ENCODE data around the gene THTPA.
"Not testable (repeated sequence)": the region's sequence is repeated elsewhere in the genome, so short reads cannot be mapped to it uniquely, and the experiment has no call there.

DNA sequence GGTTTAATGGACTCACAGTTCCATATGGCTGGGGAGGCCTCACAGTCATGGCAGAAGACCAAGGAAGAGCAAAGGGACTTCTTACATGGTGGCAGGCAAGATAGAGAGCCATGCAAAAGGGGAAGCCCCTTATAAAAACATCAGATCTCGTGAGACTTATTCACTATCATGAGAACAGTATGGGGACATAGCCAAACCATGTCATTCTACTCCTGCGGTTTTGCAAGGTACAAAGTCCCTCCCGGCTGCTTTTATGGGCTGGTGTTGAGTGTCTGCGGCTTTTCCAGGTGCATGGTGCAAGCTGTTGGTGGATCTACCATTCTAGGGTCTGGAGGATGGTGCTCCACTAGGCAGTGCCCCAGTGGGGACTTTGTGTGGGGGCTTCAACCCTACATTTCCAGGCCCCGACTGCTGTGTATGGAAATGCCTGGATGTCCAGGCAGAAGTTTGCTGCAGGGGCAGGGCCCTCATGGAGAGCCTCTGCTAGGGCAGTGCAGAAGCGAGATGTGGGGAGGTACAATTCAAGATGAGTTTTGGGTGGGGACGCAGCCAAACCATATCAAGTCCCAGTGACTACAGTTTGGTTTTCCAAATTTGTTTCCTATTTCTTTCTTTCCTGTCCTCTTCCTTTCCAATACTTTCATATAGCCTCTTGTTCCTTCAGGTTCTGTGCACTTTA lies 53.5 kb downstream of the THTPA start:
- TF ChIP-seq EZH2 (IDR thresholded peaks at IDR 0.05; ENCODE audit: borderline replicate concordance, insufficient read depth, low read depth, low read length, poor library complexity, severe bottlenecking): not testable (repeated sequence)
- TF ChIP-seq, protein P1, sequence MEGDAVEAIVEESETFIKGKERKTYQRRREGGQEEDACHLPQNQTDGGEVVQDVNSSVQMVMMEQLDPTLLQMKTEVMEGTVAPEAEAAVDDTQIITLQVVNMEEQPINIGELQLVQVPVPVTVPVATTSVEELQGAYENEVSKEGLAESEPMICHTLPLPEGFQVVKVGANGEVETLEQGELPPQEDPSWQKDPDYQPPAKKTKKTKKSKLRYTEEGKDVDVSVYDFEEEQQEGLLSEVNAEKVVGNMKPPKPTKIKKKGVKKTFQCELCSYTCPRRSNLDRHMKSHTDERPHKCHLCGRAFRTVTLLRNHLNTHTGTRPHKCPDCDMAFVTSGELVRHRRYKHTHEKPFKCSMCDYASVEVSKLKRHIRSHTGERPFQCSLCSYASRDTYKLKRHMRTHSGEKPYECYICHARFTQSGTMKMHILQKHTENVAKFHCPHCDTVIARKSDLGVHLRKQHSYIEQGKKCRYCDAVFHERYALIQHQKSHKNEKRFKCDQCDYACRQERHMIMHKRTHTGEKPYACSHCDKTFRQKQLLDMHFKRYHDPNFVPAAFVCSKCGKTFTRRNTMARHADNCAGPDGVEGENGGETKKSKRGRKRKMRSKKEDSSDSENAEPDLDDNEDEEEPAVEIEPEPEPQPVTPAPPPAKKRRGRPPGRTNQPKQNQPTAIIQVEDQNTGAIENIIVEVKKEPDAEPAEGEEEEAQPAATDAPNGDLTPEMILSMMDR (IDR thresholded peaks at IDR 0.05): not testable (repeated sequence)
